HL-60 (cell line): ENCODE measurements around the gene DPYD.

Experiments used
- CTCF ChIP-seq: IDR thresholded peaks from one replicate; pipeline ENCODE4 v1.5.1; 2011; ENCODE audit warnings: low read length, control low read depth, inconsistent platforms; ENCODE audit not compliant: insufficient read depth
- POLR2AphosphoS5 ChIP-seq: IDR thresholded peaks from 2 replicates; pipeline ENCODE4 v1.6.1; 2012; ENCODE audit warnings: low read depth
- REST ChIP-seq: IDR thresholded peaks from 2 replicates; pipeline ENCODE4 v1.6.1; 2012; ENCODE audit warnings: low read depth; ENCODE audit not compliant: insufficient replicate concordance
- SPI1 ChIP-seq: IDR thresholded peaks from 2 replicates; pipeline ENCODE4 v1.6.1; 2012; ENCODE audit warnings: low read depth, mild to moderate bottlenecking, borderline replicate concordance

- TF ChIP-seq CTCF: no peak
- TF ChIP-seq POLR2AphosphoS5: no peak
- TF ChIP-seq REST: no peak
- no peak for TF ChIP-seq SPI1
These were observed 828.0 kb downstream of the DPYD start for GRCh38 chr1:97092824-97093223.
